ENCODE measurements around the gene GLMP.

Gene GLMP

DNA sequence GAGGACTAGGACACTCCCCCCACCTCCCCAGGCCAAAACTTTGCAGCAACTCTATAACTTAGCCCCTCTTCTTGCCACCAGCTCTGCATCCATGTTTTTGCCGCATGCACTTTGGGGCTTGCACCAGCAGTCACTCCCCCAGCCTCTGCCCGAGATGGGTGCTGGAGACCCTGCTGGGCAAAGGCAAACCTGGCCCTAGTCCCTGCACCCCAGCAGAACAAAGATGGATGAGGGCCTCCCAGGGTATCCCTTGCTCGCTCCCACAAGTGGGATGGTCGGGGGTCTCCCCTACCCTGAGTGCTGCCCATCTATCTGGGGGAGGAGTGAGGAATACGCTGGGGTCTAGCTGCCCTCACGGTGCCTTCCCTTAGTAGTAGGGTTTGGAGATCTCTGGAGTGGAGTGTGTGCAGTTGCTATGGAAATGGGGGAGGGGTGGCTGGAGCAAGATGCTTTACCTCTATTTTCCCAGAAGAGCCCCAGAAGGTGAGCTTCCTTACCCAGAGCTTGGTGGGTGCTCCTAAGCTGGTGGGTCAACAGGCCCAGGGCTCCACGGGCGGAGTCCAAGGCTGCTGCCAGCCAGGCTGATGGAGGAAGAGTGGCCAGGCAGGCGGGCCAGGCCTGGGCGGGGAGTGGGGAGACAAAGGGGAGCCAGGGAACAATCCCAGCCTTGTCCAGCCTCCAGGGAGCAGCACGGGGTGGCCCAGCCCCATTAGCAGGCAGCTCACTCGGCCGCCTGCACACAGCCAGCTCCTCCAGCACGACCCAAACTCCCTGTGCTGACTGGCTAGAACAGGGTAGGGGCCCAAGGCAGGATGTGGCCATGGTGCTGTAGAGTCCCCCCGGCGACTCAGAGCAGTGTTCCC lies 47.8 kb downstream of the GLMP start, which contains the start of gene PAQR6:
Gene PAQR6 (minus strand): TSS at position 597 of the 863 bp plus-strand sequence. CDS start 1,325 bp downstream, outside the sequence.
- DNase-seq = no peak

DNA sequence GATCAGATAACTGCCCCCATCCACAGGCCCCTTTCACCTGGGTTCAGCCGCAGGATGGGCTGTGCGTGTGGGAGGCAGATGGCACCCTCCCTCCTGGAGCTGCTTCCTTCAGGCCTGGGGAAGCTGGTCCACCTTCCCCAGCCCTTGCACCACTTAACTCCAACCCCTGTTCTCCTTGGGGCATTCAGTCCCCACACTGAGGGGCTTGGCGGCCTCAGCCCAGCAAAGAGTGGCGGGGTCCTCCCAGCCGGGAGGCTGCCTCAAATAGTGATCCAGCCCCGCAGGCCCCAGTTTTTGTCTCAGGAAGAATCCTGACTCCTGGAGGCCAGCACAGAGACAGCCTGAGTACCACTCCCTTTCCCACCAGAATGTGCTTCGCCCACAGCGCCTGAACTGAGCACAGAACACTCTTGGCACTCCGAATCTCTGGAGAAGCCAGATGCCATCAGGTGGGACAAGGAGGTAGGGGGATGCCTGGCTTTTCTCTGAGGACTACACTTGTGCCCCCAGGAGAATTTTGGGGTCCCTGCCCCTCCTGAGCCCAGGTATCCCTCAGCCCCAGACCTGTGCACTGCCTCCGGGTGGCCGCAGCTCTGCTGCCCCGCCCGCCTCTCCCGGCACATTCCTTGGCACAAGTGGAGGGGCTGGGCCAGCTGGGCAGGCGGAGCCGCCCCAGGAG lies 48.6 kb downstream of the GLMP start:
- no peak for DNase-seq

DNA sequence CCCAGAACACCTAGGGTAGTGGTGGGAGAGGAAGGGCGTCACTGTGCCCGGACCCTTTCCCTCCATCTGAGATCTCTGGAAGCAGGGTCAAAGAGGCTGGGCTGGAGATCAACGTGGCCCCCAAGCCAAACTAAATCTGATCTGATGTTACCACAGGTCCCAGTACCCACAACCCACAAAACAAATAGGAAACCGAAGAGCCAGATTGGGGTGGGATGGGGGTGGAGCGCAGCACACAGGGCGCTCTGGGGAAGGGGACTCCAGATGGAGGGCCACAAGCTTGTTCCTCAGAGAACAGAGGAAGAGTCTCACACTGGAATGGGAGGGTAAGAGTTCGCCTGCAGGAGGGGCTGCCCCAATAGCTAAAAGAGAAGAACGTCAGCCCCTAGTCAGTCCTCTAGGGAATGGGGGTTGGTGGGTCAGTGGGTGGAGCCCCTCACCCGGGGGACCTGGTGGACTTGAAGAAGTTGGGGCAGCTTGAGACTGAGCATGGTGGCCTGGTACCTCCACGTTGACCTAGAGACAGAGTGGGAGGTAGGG lies 49.2 kb downstream of the GLMP start:
- DNase-seq = no peak

GRCh38 chr1:156245451-156246232 lies 49.8 kb downstream of the GLMP start:
- no peak for DNase-seq

- DNase-seq = no peak
These were observed 50.8 kb downstream of the GLMP start for GRCh38 chr1:156244712-156245111.

DNA sequence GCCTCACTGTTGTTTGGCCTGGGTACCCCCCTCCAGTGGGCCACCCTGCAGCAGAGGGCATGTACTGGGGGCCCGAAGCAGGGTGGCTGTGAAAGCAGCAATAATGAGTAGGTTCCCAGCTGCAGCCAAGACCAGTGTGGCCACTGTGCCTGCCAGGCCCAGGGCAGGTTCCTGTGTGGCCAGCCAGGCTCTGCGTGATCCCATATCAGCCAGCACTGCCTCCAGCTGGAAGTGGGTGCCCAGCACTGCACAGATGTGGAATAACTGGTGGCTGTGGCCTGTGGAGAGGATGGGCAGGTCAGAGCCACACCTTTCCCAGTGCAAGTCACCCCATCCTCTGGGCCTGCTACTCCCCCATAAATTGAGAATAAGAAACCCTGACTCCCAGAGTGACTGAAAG lies 51.4 kb downstream of the GLMP start:
- DNase-seq = no peak

- no peak for DNase-seq
These were observed 52.7 kb downstream of the GLMP start for GRCh38 chr1:156242738-156243137.

Data from NCI-H446 treated with DMSO at 0.1 percent for 48 hours (cell line).